ENCODE results near the gene ZNF594.
"Not testable (repeated sequence)": the region's sequence is repeated elsewhere in the genome, so short reads cannot be mapped to it uniquely, and the experiment has no call there.

ZNF594 gene

DNA sequence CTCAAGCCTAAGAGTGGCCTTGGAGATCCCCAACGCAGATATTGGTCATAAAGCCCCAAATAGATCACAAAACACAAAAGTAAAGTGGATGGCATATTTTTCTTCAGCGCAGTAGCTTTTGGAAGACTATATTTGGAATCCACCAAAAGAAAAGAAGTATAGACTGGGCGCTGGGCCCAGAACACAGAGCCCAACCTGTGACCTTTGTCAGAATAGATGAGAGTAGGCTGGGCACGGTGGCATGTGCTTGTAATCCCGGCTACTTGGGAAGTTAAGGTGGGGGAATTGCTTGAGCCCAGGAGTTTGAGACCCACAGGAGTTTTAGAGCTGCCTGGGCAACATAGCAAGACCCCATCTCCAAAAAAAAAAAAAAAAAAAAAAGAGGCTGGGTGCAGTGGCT lies 28.4 kb upstream of the ZNF594 start:
- H2AFZ ChIP-seq (ENCODE audit: low read length) = no peak overlapping the region
- H3K27me3 ChIP-seq (ENCODE audit: insufficient read depth, low read length, poor library complexity, severe bottlenecking) = no peaks in the 10 kb centered on the region
- TF ChIP-seq EZH2phosphoT487 (IDR thresholded peaks at IDR 0.05; ENCODE audit: borderline replicate concordance) (no peak), CTCF (conservative IDR thresholded peaks at IDR 0.05; ENCODE audit: low read length) (no peak)
- H3K9me3 ChIP-seq (ENCODE audit: insufficient read depth, low read depth, low read length) = no peaks in the 10 kb centered on the region
- no peaks in the 10 kb centered on the region for H3K79me2 ChIP-seq (ENCODE audit: insufficient read depth, low read length)
- no peaks in the 10 kb centered on the region for H3F3A ChIP-seq (ENCODE audit: low read depth)
- no peaks in the 10 kb centered on the region for H3K36me3 ChIP-seq (ENCODE audit: insufficient read depth, low read length)
- H3K4me1 ChIP-seq (ENCODE audit: insufficient read depth, low read length, poor library complexity, severe bottlenecking) = no peaks in the 10 kb centered on the region
- H3K9me2 ChIP-seq (replicated peaks; ENCODE audit: low read depth, low read length) = no peaks in the 10 kb centered on the region
- H3K4me2 ChIP-seq (ENCODE audit: low read depth, low read length, poor library complexity, severe bottlenecking) = no peak overlapping the region
- no peak overlapping the region for H3K4me3 ChIP-seq (ENCODE audit: low read length, poor library complexity, severe bottlenecking)
- H3K9ac ChIP-seq (ENCODE audit: low read depth, low read length, poor library complexity, severe bottlenecking) = no peak overlapping the region
- no peaks in the 10 kb centered on the region for H4K20me1 ChIP-seq (ENCODE audit: insufficient read depth, low read length, poor library complexity, severe bottlenecking)

DNA sequence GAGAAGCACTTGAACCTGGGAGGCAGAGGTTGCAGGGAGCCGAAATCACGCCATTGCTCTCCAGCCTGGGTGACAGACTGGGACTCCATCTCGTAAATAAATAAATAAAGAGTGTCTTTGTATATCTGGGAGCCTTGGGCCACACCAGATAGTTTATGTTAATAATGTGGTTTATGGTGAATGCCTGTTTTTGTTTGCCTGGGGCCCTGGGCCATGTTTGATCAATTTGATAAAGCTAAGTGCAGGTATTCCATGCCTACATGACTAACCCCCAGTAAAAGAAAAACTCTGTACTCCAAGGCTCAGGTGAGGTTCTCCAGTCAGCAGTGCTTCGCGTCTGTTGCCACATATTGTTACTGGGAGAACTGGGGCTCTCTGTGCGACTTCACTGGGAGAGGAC lies 27.9 kb upstream of the ZNF594 start:
- no peaks in the 10 kb centered on the region for H3K9me3 ChIP-seq (ENCODE audit: insufficient read depth, low read depth, low read length)
- TF ChIP-seq EZH2phosphoT487 (IDR thresholded peaks at IDR 0.05; ENCODE audit: borderline replicate concordance) (no peak), CTCF (conservative IDR thresholded peaks at IDR 0.05; ENCODE audit: low read length) (no peak)
- H3K9me2 ChIP-seq (replicated peaks; ENCODE audit: low read depth, low read length) = no peaks in the 10 kb centered on the region
- H2AFZ ChIP-seq (ENCODE audit: low read length) = no peak overlapping the region
- H3K4me3 ChIP-seq (ENCODE audit: low read length, poor library complexity, severe bottlenecking) = no peak overlapping the region
- no peaks in the 10 kb centered on the region for H3K4me1 ChIP-seq (ENCODE audit: insufficient read depth, low read length, poor library complexity, severe bottlenecking)
- no peaks in the 10 kb centered on the region for H3K36me3 ChIP-seq (ENCODE audit: insufficient read depth, low read length)
- H3K27me3 ChIP-seq (ENCODE audit: insufficient read depth, low read length, poor library complexity, severe bottlenecking) = no peaks in the 10 kb centered on the region
- H3K9ac ChIP-seq (ENCODE audit: low read depth, low read length, poor library complexity, severe bottlenecking) = no peak overlapping the region
- no peaks in the 10 kb centered on the region for H3F3A ChIP-seq (ENCODE audit: low read depth)
- no peaks in the 10 kb centered on the region for H3K79me2 ChIP-seq (ENCODE audit: insufficient read depth, low read length)
- no peak overlapping the region for H3K4me2 ChIP-seq (ENCODE audit: low read depth, low read length, poor library complexity, severe bottlenecking)
- H4K20me1 ChIP-seq (ENCODE audit: insufficient read depth, low read length, poor library complexity, severe bottlenecking) = no peaks in the 10 kb centered on the region

DNA sequence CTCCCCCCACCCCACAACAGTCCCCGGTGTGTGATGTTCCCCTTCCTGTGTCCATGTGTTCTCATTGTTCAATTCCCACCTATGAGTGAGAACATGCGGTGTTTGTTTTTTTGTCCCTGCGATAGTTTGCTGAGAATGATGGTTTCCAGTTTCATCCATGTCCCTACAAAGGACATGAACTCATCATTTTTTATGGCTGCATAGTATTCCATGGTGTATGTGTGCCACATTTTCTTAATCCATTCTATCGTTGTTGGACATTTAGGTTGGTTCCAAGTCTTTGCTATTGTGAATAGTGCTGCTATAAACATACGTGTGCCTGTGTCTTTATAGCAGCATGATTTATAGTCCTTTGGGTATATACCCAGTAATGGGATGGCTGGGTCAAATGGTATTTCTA lies 25.9 kb upstream of the ZNF594 start:
- not testable (repeated sequence) for H3K4me2 ChIP-seq (ENCODE audit: low read depth, low read length, poor library complexity, severe bottlenecking)

DNA sequence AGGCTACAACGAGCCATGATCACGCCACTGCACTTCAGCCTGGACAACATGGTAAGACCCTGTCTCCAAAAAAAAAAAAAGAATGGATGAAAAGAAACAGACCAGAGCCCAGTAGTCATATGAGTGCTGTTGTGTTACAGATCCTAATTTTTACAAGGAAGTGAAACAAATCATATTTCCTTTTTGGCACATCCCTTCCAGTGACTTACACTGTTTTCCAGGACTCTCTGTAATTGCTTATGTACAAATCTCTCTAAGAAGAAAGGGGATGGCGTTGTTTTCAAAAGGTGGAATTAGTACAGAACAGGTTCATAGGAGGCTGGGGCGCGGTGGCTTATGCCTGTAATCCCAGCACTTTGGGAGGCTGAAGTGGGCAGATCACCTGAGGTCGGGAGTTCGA lies 19.8 kb upstream of the ZNF594 start:
- TF ChIP-seq EZH2phosphoT487 (IDR thresholded peaks at IDR 0.05; ENCODE audit: borderline replicate concordance) (no peak), CTCF (conservative IDR thresholded peaks at IDR 0.05; ENCODE audit: low read length) (no peak)
- Histone ChIP-seq H3K36me3 (ENCODE audit: insufficient read depth, low read length) (no peaks in the 10 kb centered on the region), H3K4me3 (ENCODE audit: low read length, poor library complexity, severe bottlenecking) (no peak overlapping the region), H3K4me2 (ENCODE audit: low read depth, low read length, poor library complexity, severe bottlenecking) (no peak overlapping the region), H3K4me1 (ENCODE audit: insufficient read depth, low read length, poor library complexity, severe bottlenecking) (no peaks in the 10 kb centered on the region), H4K20me1 (ENCODE audit: insufficient read depth, low read length, poor library complexity, severe bottlenecking) (no peaks in the 10 kb centered on the region), H3K27me3 (ENCODE audit: insufficient read depth, low read length, poor library complexity, severe bottlenecking) (no peaks in the 10 kb centered on the region), H3F3A (ENCODE audit: low read depth) (no peaks in the 10 kb centered on the region), H2AFZ (ENCODE audit: low read length) (no peak overlapping the region), H3K9ac (ENCODE audit: low read depth, low read length, poor library complexity, severe bottlenecking) (no peak overlapping the region), H3K79me2 (ENCODE audit: insufficient read depth, low read length) (no peaks in the 10 kb centered on the region), H3K9me3 (ENCODE audit: insufficient read depth, low read depth, low read length) (no peaks in the 10 kb centered on the region), H3K9me2 (replicated peaks; ENCODE audit: low read depth, low read length) (no peaks in the 10 kb centered on the region)

More for the DNA sequence above, 25.9 kb upstream of the ZNF594 start:
- H3K4me1 ChIP-seq (ENCODE audit: insufficient read depth, low read length, poor library complexity, severe bottlenecking); H3K27me3 ChIP-seq (ENCODE audit: insufficient read depth, low read length, poor library complexity, severe bottlenecking); H3K36me3 ChIP-seq (ENCODE audit: insufficient read depth, low read length); H3K9me2 ChIP-seq (replicated peaks; ENCODE audit: low read depth, low read length); H3F3A ChIP-seq (ENCODE audit: low read depth); H3K9me3 ChIP-seq (ENCODE audit: insufficient read depth, low read depth, low read length); H3K79me2 ChIP-seq (ENCODE audit: insufficient read depth, low read length); H2AFZ ChIP-seq (ENCODE audit: low read length); H3K9ac ChIP-seq (ENCODE audit: low read depth, low read length, poor library complexity, severe bottlenecking); H3K4me3 ChIP-seq (ENCODE audit: low read length, poor library complexity, severe bottlenecking); H4K20me1 ChIP-seq (ENCODE audit: insufficient read depth, low read length, poor library complexity, severe bottlenecking): not testable (repeated sequence)

Data from Loucy (cell line).